GM13977 (cell line): ENCODE results near the gene FUT1.

Experiments
- DNase-seq: peaks from one replicate; pipeline ENCODE4 v3.0.0; 2012; ENCODE audit warnings: low spot score
- in situ Hi-C: fragments of 300-500 bp; cut with MboI; formaldehyde crosslinking; loops from one replicate; pipeline ENCODE4 v1.12.0; 2022; ENCODE audit warnings: low sequenced_read_pairs, low pct_unique_long_range_greater_than_20kb, mixed read lengths, inconsistent platforms; ENCODE audit not compliant: unreplicated experiment
- TF ChIP-seq, protein P1 (sequence below): IDR thresholded peaks from 2 replicates; pipeline ENCODE4 v1.5.1; 2012; ENCODE audit warnings: mild to moderate bottlenecking, control low read depth; ENCODE audit not compliant: insufficient read depth; ENCODE audit errors: extremely low read depth, missing control alignments

Gene FUT1

DNA sequence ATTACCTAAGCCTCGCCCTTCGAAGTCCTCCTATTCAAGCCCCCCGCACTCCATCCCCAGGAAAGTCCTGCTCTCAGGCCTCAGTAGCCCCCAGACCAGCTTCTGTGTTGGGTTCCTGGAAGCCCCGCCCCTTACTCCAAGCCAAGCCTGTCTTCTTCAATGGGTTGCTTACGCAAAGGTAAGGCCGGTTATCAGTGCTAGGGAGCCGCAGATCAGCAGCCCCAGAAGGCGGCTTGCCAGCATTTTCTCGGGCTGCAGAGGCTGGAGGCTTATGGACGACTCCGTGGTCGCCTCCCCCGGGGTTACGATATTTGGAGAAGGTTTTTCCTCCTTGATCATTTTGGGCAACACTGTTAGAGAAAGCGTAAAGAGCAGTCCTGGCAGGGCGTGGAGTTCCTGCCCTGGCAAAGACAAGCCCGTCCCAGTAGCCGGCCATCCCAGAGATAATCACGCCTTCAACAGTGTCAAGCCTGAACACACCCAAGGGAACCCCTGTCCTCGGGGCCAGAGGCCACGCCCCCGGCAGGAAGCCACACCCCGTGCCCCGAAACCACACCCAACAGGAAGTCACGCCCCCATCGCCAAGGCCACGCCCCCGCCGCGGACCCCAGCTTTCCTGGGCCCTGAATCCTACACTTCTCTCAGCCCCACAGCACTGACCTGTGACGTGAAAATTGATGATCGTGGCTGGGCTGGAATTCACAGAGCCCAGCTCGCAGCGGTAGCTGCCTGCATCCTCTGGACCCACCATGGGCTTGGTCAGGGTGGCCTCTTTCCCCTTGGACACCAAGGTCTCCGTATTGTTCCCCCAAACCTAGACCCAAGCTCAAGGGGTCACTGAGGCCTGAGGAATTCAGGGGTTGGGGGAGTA lies 11.1 kb downstream of the FUT1 start:
- DNase-seq = peak; percentile 60
- TF ChIP-seq, protein P1, sequence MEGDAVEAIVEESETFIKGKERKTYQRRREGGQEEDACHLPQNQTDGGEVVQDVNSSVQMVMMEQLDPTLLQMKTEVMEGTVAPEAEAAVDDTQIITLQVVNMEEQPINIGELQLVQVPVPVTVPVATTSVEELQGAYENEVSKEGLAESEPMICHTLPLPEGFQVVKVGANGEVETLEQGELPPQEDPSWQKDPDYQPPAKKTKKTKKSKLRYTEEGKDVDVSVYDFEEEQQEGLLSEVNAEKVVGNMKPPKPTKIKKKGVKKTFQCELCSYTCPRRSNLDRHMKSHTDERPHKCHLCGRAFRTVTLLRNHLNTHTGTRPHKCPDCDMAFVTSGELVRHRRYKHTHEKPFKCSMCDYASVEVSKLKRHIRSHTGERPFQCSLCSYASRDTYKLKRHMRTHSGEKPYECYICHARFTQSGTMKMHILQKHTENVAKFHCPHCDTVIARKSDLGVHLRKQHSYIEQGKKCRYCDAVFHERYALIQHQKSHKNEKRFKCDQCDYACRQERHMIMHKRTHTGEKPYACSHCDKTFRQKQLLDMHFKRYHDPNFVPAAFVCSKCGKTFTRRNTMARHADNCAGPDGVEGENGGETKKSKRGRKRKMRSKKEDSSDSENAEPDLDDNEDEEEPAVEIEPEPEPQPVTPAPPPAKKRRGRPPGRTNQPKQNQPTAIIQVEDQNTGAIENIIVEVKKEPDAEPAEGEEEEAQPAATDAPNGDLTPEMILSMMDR = no peak
- in situ Hi-C loops = no loop called here

DNA sequence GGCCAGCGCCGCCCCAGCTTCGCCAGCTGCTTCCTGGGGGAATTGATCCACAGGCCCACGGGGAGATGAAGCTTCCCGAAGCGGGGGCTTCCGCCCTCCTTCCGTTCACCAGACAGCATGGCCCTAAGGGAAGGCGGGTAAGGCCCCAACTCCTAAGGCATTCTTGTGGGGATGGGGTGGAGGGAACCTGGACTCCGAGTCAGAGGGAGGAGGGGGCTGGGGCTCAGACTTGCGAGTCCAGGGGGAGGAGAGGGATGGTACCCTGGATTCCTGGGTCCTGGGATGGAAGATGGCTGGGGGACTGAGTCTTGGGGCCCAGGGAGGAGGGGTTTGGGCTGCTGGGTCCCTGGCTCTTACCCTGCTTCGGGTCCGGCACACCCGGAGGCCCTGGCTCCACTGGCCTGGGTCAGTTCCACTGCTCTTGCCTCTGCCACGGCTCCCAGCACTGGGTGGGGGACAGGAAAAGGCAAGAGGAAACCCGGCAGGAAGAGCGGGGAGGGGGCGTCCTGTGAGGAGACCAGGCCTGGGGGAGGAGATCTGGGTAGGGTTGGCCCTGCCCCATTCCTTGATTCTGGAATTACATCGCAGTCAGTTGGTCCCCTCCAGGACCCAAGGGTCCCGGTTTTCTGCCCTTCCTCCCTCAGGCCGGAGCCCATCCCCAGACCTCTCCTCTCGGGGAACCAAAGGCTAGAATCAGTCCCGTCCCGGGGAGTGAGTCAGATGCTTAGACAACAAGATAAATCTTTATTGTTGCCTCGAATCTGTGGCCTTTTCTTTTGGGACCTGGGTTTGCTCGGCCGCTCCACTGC lies 12.1 kb downstream of the FUT1 start, which contains the start of gene RASIP1:
RASIP1 (minus strand) TSS at position 447 of the 809 bp plus-strand sequence; CDS start at position 119, 328 bp downstream.
- TF ChIP-seq, protein P1 = no peak
- DNase-seq = no peak
- in situ Hi-C loops = no loop called here

DNA sequence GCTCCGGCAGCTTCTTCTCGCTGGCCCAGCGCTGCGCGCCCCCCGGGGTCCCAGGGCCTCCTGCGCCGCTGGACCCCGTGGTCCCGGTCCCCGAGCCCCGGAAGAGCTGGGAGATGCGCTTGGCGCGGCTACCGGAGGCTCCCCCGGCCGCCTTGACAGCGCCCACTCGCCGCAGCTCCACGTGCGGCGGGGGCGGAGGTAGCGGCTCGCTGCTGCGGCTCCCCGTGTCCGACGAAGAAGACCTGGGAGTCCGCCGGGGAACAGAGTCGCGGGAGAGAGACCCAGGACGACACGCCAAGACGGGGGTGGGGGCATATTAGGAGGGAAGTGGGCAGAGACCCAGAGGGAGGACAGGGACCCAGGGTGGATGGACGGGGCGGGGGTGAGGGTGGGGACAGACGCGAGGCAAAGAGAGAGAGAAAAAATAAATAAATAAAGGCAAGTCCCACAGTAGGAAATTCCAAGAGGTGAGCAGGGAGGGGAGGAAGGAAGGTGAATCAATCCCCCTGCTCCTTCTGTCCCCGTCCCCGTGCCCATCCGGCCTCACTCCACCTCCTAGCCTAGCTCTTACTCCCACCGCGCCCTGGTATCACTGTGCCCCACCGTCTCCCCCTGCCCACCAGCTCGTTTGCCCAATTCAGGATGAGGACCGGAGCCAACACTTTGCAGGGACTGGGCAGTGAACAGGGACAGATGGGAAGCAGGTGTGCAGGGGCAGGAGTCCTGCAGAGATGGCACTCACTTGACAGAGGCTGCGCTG lies 12.9 kb downstream of the FUT1 start:
- TF ChIP-seq, protein P1 = no peak
- in situ Hi-C loops = no loop called here
- no peak for DNase-seq

DNA sequence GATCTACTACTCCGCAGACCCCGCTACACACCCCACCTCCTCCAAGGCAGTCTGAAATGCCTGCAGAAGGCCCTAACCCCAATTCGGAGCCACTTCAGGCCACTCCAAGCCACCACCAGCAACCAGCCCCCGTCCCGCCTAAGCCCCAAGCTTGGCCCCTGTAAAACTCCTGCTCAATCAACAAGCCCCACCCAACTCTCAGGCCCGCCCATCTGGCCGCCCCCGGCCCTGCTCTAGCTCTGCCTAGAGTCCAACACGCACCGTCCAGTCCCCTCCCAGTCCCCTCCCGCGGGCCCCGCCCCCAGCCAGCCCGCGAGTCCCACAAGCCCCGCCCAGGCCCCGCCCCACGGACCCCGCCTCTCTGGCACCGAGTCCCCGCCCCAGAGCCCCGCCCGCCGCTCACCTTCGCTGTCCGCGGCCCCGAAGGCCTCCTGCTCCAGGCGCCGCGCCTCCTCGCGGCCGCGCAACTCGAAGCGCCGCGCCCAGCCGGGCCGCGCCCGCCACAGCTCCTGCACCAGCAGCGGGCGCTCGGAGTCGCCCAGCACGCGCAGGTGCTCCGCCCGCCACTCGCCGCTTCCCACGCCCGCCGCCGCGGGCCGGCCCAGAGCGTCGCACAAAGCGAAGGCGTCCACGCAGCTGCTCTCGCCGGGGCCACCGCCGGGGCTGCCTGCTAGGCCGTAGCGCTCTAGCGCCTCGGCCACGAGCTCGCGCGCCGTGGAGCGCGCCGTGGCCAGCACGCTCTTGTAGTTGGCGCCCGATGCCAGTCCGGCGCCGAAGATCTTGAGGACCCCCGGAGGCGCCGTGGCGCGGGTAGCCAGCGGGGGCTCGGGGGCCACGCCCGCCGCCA lies 13.7 kb downstream of the FUT1 start:
- peak; percentile 100 for DNase-seq
- TF ChIP-seq, protein P1 = peak; percentile 71
- in situ Hi-C loops = no loop called here

DNA sequence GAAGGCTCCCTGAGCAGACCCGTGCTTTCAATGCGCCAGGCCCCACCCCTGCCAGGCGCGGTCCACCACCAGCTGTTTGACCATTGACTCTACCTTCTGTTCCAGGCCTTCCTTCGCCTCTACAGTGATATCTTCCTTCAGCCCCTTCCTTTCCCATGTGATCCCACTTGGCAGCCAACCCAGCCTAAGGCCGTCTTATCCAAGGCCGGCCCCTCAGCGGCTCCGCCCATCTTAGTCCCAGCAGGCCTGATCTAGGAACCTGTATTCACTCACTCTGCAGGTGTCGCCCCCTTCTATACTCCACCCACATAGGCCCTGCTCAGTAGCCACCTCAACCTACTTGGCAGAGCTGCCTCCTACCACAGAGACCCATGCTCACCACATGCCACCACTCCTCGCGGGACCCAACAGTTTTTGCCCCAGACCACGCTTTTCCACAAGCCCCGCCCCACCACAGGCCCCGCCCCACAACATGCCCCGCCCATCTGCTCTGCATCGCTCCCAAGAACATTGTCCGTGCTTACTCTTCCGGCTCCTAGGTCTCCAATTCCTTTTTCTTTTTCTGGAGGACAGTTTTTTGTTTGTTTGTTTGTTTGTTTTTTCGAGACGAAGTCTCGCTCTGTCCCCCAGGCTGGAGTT lies 15.0 kb downstream of the FUT1 start:
- in situ Hi-C loops = no loop called here
- TF ChIP-seq, protein P1 = no peak
- DNase-seq = no peak
